ENCODE measurements around the gene STMND1. TPM values are rescaled to one million over a fixed set of nuclear protein-coding genes. Genes with fewer than 3 reads are reported as not detected.

The STMND1 gene
- total RNA-seq, 2 donors from 2014 or later: 0.18 TPM; not detected in 1

DNA sequence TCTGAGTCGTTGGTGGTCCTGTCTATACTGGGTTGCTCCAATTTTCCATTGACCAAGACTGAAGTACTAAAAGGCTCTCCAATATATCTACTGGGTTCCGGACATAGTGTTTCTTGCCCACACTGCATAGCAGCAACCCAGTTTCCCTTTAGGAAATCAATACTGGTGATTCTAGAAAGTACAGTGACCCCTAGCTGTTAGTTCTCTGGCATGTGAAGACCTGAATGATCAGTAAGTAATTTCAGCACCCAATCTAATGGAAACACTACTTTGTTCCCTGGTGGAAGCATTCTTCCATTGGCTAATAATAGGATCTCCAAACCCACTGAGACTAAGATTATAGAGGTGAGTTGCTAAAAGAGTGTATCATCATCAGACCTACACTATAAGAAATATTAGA, 40.8 kb upstream of the STMND1 start:
- Mint-ChIP-seq H3K27me3 (ENCODE audit: insufficient read depth) (peaks cover 7% of the 10 kb centered on the region), H3K4me3 (no peak overlapping the region), H3K36me3 (ENCODE audit: low read depth) (no peaks in the 10 kb centered on the region), H3K27ac (no peak overlapping the region), H3K9me3 (no peaks in the 10 kb centered on the region), H3K4me1 (no peaks in the 10 kb centered on the region)
- Histone ChIP-seq H3K36me3 (ENCODE audit: control insufficient read depth, insufficient read depth, low read length) (no peaks in the 10 kb centered on the region), H3K27ac (ENCODE audit: low read depth, low read length) (no peak overlapping the region), H3K9ac (ENCODE audit: extremely low read depth, low read length, poor library complexity, severe bottlenecking) (no peak overlapping the region), H3K27me3 (ENCODE audit: control insufficient read depth, insufficient read depth, low read length, poor library complexity, severe bottlenecking) (no peaks in the 10 kb centered on the region), H3K4me3 (ENCODE audit: low read length) (no peak overlapping the region), H3K4me1 (ENCODE audit: control insufficient read depth, insufficient read depth, low read length) (no peaks in the 10 kb centered on the region), H3K9me3 (ENCODE audit: control insufficient read depth, low read length) (no peaks in the 10 kb centered on the region)
- WGBS, 2 experiments (ENCODE audit: insufficient coverage in 1 of 2, insufficient read length in 1 of 2): 80 to 91% methylated on average over 1 to 2 of the region's 2 CpGs
- no peak for DNase-seq
- TF ChIP-seq, protein P1, sequence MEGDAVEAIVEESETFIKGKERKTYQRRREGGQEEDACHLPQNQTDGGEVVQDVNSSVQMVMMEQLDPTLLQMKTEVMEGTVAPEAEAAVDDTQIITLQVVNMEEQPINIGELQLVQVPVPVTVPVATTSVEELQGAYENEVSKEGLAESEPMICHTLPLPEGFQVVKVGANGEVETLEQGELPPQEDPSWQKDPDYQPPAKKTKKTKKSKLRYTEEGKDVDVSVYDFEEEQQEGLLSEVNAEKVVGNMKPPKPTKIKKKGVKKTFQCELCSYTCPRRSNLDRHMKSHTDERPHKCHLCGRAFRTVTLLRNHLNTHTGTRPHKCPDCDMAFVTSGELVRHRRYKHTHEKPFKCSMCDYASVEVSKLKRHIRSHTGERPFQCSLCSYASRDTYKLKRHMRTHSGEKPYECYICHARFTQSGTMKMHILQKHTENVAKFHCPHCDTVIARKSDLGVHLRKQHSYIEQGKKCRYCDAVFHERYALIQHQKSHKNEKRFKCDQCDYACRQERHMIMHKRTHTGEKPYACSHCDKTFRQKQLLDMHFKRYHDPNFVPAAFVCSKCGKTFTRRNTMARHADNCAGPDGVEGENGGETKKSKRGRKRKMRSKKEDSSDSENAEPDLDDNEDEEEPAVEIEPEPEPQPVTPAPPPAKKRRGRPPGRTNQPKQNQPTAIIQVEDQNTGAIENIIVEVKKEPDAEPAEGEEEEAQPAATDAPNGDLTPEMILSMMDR (conservative IDR thresholded peaks at IDR 0.05): peak; percentile 60

GRCh38 chr6:17062871-17063440, 38.9 kb upstream of the STMND1 start:
- H3K4me3 ChIP-seq (ENCODE audit: low read length): no peak overlapping the region
- H3K27ac ChIP-seq (ENCODE audit: low read depth, low read length): no peak overlapping the region
- no peaks in the 10 kb centered on the region for H3K36me3 ChIP-seq (ENCODE audit: control insufficient read depth, insufficient read depth, low read length)
- Mint-ChIP-seq H3K4me3 (no peak overlapping the region), H3K27me3 (ENCODE audit: insufficient read depth) (peaks cover 7% of the 10 kb centered on the region), H3K36me3 (ENCODE audit: low read depth) (no peaks in the 10 kb centered on the region), H3K27ac (no peak overlapping the region), H3K9me3 (no peaks in the 10 kb centered on the region), H3K4me1 (no peaks in the 10 kb centered on the region)
- H3K4me1 ChIP-seq (ENCODE audit: control insufficient read depth, insufficient read depth, low read length): no peaks in the 10 kb centered on the region
- no peak for DNase-seq
- TF ChIP-seq, protein P1 (conservative IDR thresholded peaks at IDR 0.05): no peak
- H3K9ac ChIP-seq (ENCODE audit: extremely low read depth, low read length, poor library complexity, severe bottlenecking): no peak overlapping the region
- no peaks in the 10 kb centered on the region for H3K27me3 ChIP-seq (ENCODE audit: control insufficient read depth, insufficient read depth, low read length, poor library complexity, severe bottlenecking)
- no peaks in the 10 kb centered on the region for H3K9me3 ChIP-seq (ENCODE audit: control insufficient read depth, low read length)

DNA sequence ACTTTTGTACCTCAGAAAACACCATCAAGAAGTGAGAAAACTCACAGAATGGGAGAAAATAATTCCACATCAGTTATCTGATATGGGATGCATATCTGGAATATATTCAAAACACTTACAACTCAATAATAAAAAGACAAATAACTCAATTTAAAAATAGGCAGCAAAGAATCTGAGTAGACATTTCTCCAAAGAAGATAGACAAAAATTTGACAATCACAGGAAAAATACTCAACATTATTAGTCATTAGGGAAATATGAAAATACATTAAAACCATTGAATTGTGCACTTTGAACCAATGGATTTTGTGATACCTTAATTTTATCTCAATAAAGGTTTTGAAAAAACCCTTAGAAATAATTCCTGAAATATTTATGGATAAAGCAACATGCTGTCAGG, 36.9 kb upstream of the STMND1 start:
- Histone ChIP-seq H3K4me3 (ENCODE audit: low read length) (no peak overlapping the region), H3K4me1 (ENCODE audit: control insufficient read depth, insufficient read depth, low read length) (no peaks in the 10 kb centered on the region), H3K9ac (ENCODE audit: extremely low read depth, low read length, poor library complexity, severe bottlenecking) (no peak overlapping the region), H3K27me3 (ENCODE audit: control insufficient read depth, insufficient read depth, low read length, poor library complexity, severe bottlenecking) (no peaks in the 10 kb centered on the region), H3K27ac (ENCODE audit: low read depth, low read length) (no peak overlapping the region), H3K36me3 (ENCODE audit: control insufficient read depth, insufficient read depth, low read length) (no peaks in the 10 kb centered on the region), H3K9me3 (ENCODE audit: control insufficient read depth, low read length) (no peaks in the 10 kb centered on the region)
- Mint-ChIP-seq H3K4me3 (no peak overlapping the region), H3K27me3 (ENCODE audit: insufficient read depth) (peaks cover 7% of the 10 kb centered on the region), H3K36me3 (ENCODE audit: low read depth) (peaks cover 4% of the 10 kb centered on the region), H3K9me3 (peaks cover 15% of the 10 kb centered on the region), H3K27ac (no peak overlapping the region), H3K4me1 (no peaks in the 10 kb centered on the region)
- no peak for DNase-seq
- TF ChIP-seq, protein P1 (conservative IDR thresholded peaks at IDR 0.05): no peak
